Measurements from ENCODE around the gene KRTAP10-8.
"Not testable (repeated sequence)": the region's sequence is repeated elsewhere in the genome, so short reads cannot be mapped to it uniquely, and the experiment has no call there.

KRTAP10-8 gene

GRCh38 chr21:44574457-44575306, 37.2 kb upstream of the KRTAP10-8 start:
- in situ Hi-C loops (cut with HindIII; ENCODE audit: low sequenced_read_pairs) = no loop called here
- no peak for DNase-seq (ENCODE audit: low read depth, low spot score)
- no peak overlapping the region for H3K4me3 ChIP-seq (ENCODE audit: low read depth, low read length)
- TF ChIP-seq CTCF (IDR thresholded peaks at IDR 0.05; ENCODE audit: low read depth, low read length) = no peak

- H3K4me3 ChIP-seq (ENCODE audit: low read depth, low read length) = no peak overlapping the region
- no peak for DNase-seq (ENCODE audit: low read depth, low spot score)
- TF ChIP-seq CTCF (IDR thresholded peaks at IDR 0.05; ENCODE audit: low read depth, low read length) = no peak
- in situ Hi-C loops (cut with HindIII; ENCODE audit: low sequenced_read_pairs) = no loop called here
Observed at GRCh38 chr21:44575307-44576024, 36.4 kb upstream of the KRTAP10-8 start.

GRCh38 chr21:44576025-44576420, 35.9 kb upstream of the KRTAP10-8 start:
- no peak for TF ChIP-seq CTCF (IDR thresholded peaks at IDR 0.05; ENCODE audit: low read depth, low read length)
- DNase-seq (ENCODE audit: low read depth, low spot score) = no peak
- no peak overlapping the region for H3K4me3 ChIP-seq (ENCODE audit: low read depth, low read length)
- in situ Hi-C loops (cut with HindIII; ENCODE audit: low sequenced_read_pairs) = no loop called here

GRCh38 chr21:44578371-44579055, 33.4 kb upstream of the KRTAP10-8 start:
- in situ Hi-C loops (cut with HindIII; ENCODE audit: low sequenced_read_pairs) = no loop called here
- no peak overlapping the region for H3K4me3 ChIP-seq (ENCODE audit: low read depth, low read length)
- TF ChIP-seq CTCF (IDR thresholded peaks at IDR 0.05; ENCODE audit: low read depth, low read length) = no peak
- DNase-seq (ENCODE audit: low read depth, low spot score) = no peak

GRCh38 chr21:44579056-44579832, 32.6 kb upstream of the KRTAP10-8 start:
- no peak overlapping the region for H3K4me3 ChIP-seq (ENCODE audit: low read depth, low read length)
- DNase-seq (ENCODE audit: low read depth, low spot score) = no peak
- in situ Hi-C loops (cut with HindIII; ENCODE audit: low sequenced_read_pairs) = no loop called here
- no peak for TF ChIP-seq CTCF (IDR thresholded peaks at IDR 0.05; ENCODE audit: low read depth, low read length)

GRCh38 chr21:44579833-44580144, 32.1 kb upstream of the KRTAP10-8 start:
- DNase-seq (ENCODE audit: low read depth, low spot score) = no peak
- in situ Hi-C loops (cut with HindIII; ENCODE audit: low sequenced_read_pairs) = no loop called here
- no peak overlapping the region for H3K4me3 ChIP-seq (ENCODE audit: low read depth, low read length)
- TF ChIP-seq CTCF (IDR thresholded peaks at IDR 0.05; ENCODE audit: low read depth, low read length) = no peak

GRCh38 chr21:44580231-44580821, 31.6 kb upstream of the KRTAP10-8 start, which contains the start of gene KRTAP10-5:
Gene KRTAP10-5, minus strand, starts transcription at chr21:44580604. Its CDS starts 26 bp downstream, at chr21:44580578.
- H3K4me3 ChIP-seq (ENCODE audit: low read depth, low read length); in situ Hi-C loops (cut with HindIII; ENCODE audit: low sequenced_read_pairs); DNase-seq (ENCODE audit: low read depth, low spot score): not testable (repeated sequence)

Measured in astrocyte of the spinal cord (primary cell).